Sigmoid colon (tissue), 4 donors: ENCODE results near the gene KRTAP9-1.

Experiments
- CTCF ChIP-seq, 4 experiments: fragments of 450-650 bp in 3 of 4; fragments of 200-600 bp in 1 of 4; IDR thresholded peaks; one replicate each; pipeline ENCODE4 v1.5.1; 2016 to 2019; ENCODE audit warnings: antibody characterized with exemption in 4 of 4, mild to moderate bottlenecking in 3 of 4, moderate library complexity in 2 of 4
- EP300 ChIP-seq, 4 donors: sonication (generic); formaldehyde crosslinking; IDR thresholded peaks; one replicate each; pipeline ENCODE4 v1.6.1; 2017; ENCODE audit warnings: antibody characterized with exemption in 4 of 4
- POLR2A ChIP-seq, 2 donors: fragments of 450-650 bp; IDR thresholded peaks; one replicate each; pipeline ENCODE4 v1.6.1; 2016; ENCODE audit warnings: antibody characterized with exemption in 2 of 2, mild to moderate bottlenecking in 2 of 2, moderate library complexity in 2 of 2

- no peak for TF ChIP-seq CTCF (IDR thresholded peaks at IDR 0.05)
- no peak for TF ChIP-seq POLR2A (IDR thresholded peaks at IDR 0.05)
- TF ChIP-seq EP300 (IDR thresholded peaks at IDR 0.05), result no peak
Measured at GRCh38 chr17:41160648-41161047, 29.0 kb upstream of the KRTAP9-1 start, which contains the start of gene KRTAP4-4.
